ENCODE data around the gene RRP12.
"Not testable (repeated sequence)": the region's sequence is repeated elsewhere in the genome, so short reads cannot be mapped to it uniquely, and the experiment has no call there.

RRP12 gene

GRCh38 chr10:97400665-97401454 is at the start of gene RRP12:
TSS of gene RRP12 (minus strand) at chr10:97401340. CDS start at chr10:97401231, 109 bp downstream.
- peak; percentile 95 for DNase-seq

- DNase-seq, result no peak
Measured at GRCh38 chr10:97450828-97451227, 49.7 kb upstream of the RRP12 start.

GRCh38 chr10:97445722-97446639 is 44.8 kb upstream of the RRP12 start, which contains the start of the genes EXOSC1 and ZDHHC16:
TSS of gene EXOSC1 (minus strand) at chr10:97446006. CDS start at chr10:97445985, 21 bp downstream.
TSS of gene ZDHHC16 (plus strand) at chr10:97446175. CDS start at chr10:97451676, 5,501 bp downstream.
- peak; percentile 83 for DNase-seq

GRCh38 chr10:97445357-97445721 is 44.2 kb upstream of the RRP12 start:
- no peak for DNase-seq

GRCh38 chr10:97444212-97444611 is 43.1 kb upstream of the RRP12 start:
- DNase-seq, result no peak

GRCh38 chr10:97442277-97442676 is 41.1 kb upstream of the RRP12 start:
- no peak for DNase-seq

- no peak for DNase-seq
Measured at GRCh38 chr10:97435211-97435610, 34.1 kb upstream of the RRP12 start.

GRCh38 chr10:97434557-97434956 is 33.4 kb upstream of the RRP12 start:
- DNase-seq, result no peak

- DNase-seq, result no peak
Measured at GRCh38 chr10:97434055-97434454, 32.9 kb upstream of the RRP12 start.

- DNase-seq, result no peak
Measured at GRCh38 chr10:97428572-97428981, 27.4 kb upstream of the RRP12 start.

GRCh38 chr10:97427571-97428179 is 26.5 kb upstream of the RRP12 start:
- DNase-seq, result no peak

- DNase-seq, result no peak
Measured at GRCh38 chr10:97426776-97427570, 25.8 kb upstream of the RRP12 start.

- peak; percentile 90 for DNase-seq
Measured at GRCh38 chr10:97425964-97426775, 25.0 kb upstream of the RRP12 start, which contains the start of gene PGAM1. TSS of gene PGAM1 (plus strand) at chr10:97426191. CDS start at chr10:97426308, 117 bp downstream.

GRCh38 chr10:97423757-97424098 is 22.6 kb upstream of the RRP12 start:
- not testable (repeated sequence) for DNase-seq

- no peak for DNase-seq
Measured at GRCh38 chr10:97416565-97416964, 15.4 kb upstream of the RRP12 start.

- DNase-seq, result no peak
Measured at GRCh38 chr10:97412891-97413304, 11.8 kb upstream of the RRP12 start.

- DNase-seq, result no peak
Measured at GRCh38 chr10:97411406-97411805, 10.3 kb upstream of the RRP12 start.

GRCh38 chr10:97408496-97408992 is 7.4 kb upstream of the RRP12 start:
- DNase-seq, result no peak

GRCh38 chr10:97407952-97408248 is 6.8 kb upstream of the RRP12 start:
- no peak for DNase-seq

GRCh38 chr10:97407211-97407951 is 6.2 kb upstream of the RRP12 start:
- DNase-seq, result peak; percentile 62

GRCh38 chr10:97406483-97406882 is 5.3 kb upstream of the RRP12 start:
- not testable (repeated sequence) for DNase-seq

Data from NCI-H1694 (cell line).